Transverse colon (tissue), 4 donors: Measurements from ENCODE around the gene TXN2. TPM values are rescaled to one million over a fixed set of nuclear protein-coding genes. Genes with fewer than 3 reads are reported as not detected.

Source experiments
- DNase-seq: peaks from one replicate; pipeline ENCODE4 v3.0.0-alpha.2; 2019
- H3K27ac ChIP-seq, 4 donors: fragments of 200-600 bp; sonication (generic); 2 replicates each; pipeline ENCODE4 v1.5.1; 2016 to 2018; ENCODE audit warnings: inconsistent platforms in 4 of 4
- H3K27me3 ChIP-seq: fragments of 200-600 bp; sonication (generic); 2 replicates; pipeline ENCODE4 v1.5.1; 2017; ENCODE audit warnings: inconsistent platforms
- H3K36me3 ChIP-seq, 4 donors: fragments of 200-600 bp; sonication (generic); 2 replicates each; pipeline ENCODE4 v1.5.1; 2017 to 2019; ENCODE audit warnings: inconsistent platforms in 4 of 4
- H3K4me1 ChIP-seq, 4 donors: fragments of 200-600 bp; sonication (generic); 2 replicates each; pipeline ENCODE4 v1.5.1; 2017 to 2020; ENCODE audit warnings: inconsistent platforms in 4 of 4
- H3K4me3 ChIP-seq, 4 donors: fragments of 200-600 bp; sonication (generic); 1 replicate in 1 of 4; 2 replicates in 3 of 4; pipeline versions ENCODE4 v1.5.1 to v1.6.1; 2017 to 2019; ENCODE audit warnings: inconsistent platforms in 4 of 4
- H3K9me3 ChIP-seq, 2 donors: fragments of 200-600 bp; sonication (generic); 2 replicates each; pipeline ENCODE4 v1.5.1; 2017 to 2019; ENCODE audit warnings: inconsistent platforms in 2 of 2
- CTCF ChIP-seq, 5 experiments: fragments of 200-600 bp in 3 of 5; fragments of 450-650 bp in 2 of 5; sonication (generic) in 3 of 5; IDR thresholded peaks; 1 replicate in 2 of 5; 2 replicates in 3 of 5; pipeline ENCODE4 v1.5.1; 2016 to 2017; ENCODE audit warnings: antibody characterized with exemption in 5 of 5, inconsistent platforms in 3 of 5, mild to moderate bottlenecking in 2 of 5, moderate library complexity in 1 of 5
- EP300 ChIP-seq: sonication (generic); formaldehyde crosslinking; IDR thresholded peaks from one replicate; pipeline ENCODE4 v1.6.1; 2017; ENCODE audit warnings: antibody characterized with exemption, low read depth
- POLR2A ChIP-seq: fragments of 450-650 bp; IDR thresholded peaks from one replicate; pipeline ENCODE4 v1.6.1; 2016; ENCODE audit warnings: antibody characterized with exemption, mild to moderate bottlenecking, moderate library complexity
- POLR2AphosphoS5 ChIP-seq, 3 donors: sonication (generic); formaldehyde crosslinking; IDR thresholded peaks; one replicate each; pipeline ENCODE4 v1.6.1; 2016; ENCODE audit warnings: antibody characterized with exemption in 3 of 3
- WGBS, 2 donors: methylation state at CpG; one replicate each; pipeline ENCODE4 v1.1.5; 2018; ENCODE audit warnings: low coverage in 1 of 2; 5-methylcytosine and 5-hydroxymethylcytosine counted together
- in situ Hi-C, 4 donors: fragments of 200-750 bp; cut with MboI; loops; one replicate each; pipeline versions ENCODE4 v1.15.0 to v1.15.1; 2017; ENCODE audit warnings: low sequenced_read_pairs in 3 of 4, low pct_ligation_motif_present in 1 of 4, low pct_unique_long_range_greater_than_20kb in 1 of 4
- intact Hi-C: fragments of 100-400 bp; cut with DNase I; formaldehyde crosslinking; loops from one replicate; pipeline ENCODE4 v1.15.1; 2023; ENCODE audit warnings: low total_unique reads
- total RNA-seq, 4 donors: library from RNA; depleted of rRNA; stranded (reverse); fragments of >200 nt; gene quantifications; one replicate each; pipeline ENCODE4 v1.1.0, GENCODE V29; 2016

The TXN2 gene
- total RNA-seq, 4 donors from 2014 or later, result 68.5 to 317 (median 93.3) TPM

DNA sequence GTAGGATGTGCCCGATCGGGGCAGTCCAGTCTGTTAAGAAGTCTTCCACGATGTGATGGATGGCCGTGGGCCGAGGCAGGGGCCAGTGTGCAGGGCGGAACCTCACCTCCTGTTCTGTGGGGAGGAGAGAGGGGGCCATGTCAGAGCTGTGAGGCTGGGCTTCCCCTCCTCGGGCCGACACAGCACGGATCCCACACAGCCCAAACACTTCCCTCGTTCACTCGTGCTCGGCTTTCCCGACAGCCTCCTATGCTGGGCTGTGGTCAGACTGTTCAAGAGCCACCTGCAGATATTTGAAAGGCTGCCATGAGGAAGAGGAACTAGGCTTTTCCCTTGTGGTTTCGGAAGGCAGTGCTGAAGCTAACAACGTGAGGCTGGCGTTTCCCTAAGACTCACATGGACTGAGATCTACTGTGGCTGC, 12.3 kb upstream of the TXN2 start:
- Histone ChIP-seq H3K9me3 (no peaks in the 10 kb centered on the region), H3K27me3 (no peaks in the 10 kb centered on the region), H3K36me3 (no peaks in the 10 kb centered on the region), H3K4me3 (no peak overlapping the region), H3K27ac (peak overlapping the region in 1 of 4 donors; percentile 25), H3K4me1 (no peaks in the 10 kb centered on the region)
- intact Hi-C loops, result no loop called here
- DNase-seq, result peak; percentile 61
- in situ Hi-C loops, result loop anchor here in 2 of 4 donors (25.0 kb wide), 1 partner anchor 306 kb away; no protein-coding TSS in a partner anchor
- 61 to 80% methylated on average over 2 to 16 of the region's 16 CpGs for WGBS, 2 donors
- TF ChIP-seq EP300, result no peak
- no peak for TF ChIP-seq CTCF (IDR thresholded peaks at IDR 0.05)
- TF ChIP-seq POLR2A, result no peak
- TF ChIP-seq POLR2AphosphoS5 (IDR thresholded peaks at IDR 0.05), result no peak

- H3K36me3 ChIP-seq, result no peaks in the 10 kb centered on the region
- no peak for DNase-seq
- H3K27ac ChIP-seq, result no peak overlapping the region
- H3K27me3 ChIP-seq, result no peaks in the 10 kb centered on the region
- TF ChIP-seq POLR2AphosphoS5 (IDR thresholded peaks at IDR 0.05), result no peak
- TF ChIP-seq CTCF (IDR thresholded peaks at IDR 0.05), result no peak
- no peak for TF ChIP-seq EP300
- TF ChIP-seq POLR2A, result no peak
- no peaks in the 10 kb centered on the region for H3K4me1 ChIP-seq
- H3K9me3 ChIP-seq, result no peaks in the 10 kb centered on the region
- intact Hi-C loops, result no loop called here
- in situ Hi-C loops, result loop anchor here in 2 of 4 donors (25.0 kb wide), 1 partner anchor 305 kb away; no protein-coding TSS in a partner anchor
- H3K4me3 ChIP-seq, result no peak overlapping the region
- 85 to 92% methylated on average over 2 to 5 of the region's 5 CpGs for WGBS, 2 donors
Observed at GRCh38 chr22:36492109-36492508, 10.7 kb upstream of the TXN2 start.

- Histone ChIP-seq H3K36me3 (no peaks in the 10 kb centered on the region), H3K27ac (no peak overlapping the region), H3K4me1 (no peaks in the 10 kb centered on the region), H3K9me3 (no peaks in the 10 kb centered on the region), H3K27me3 (no peaks in the 10 kb centered on the region), H3K4me3 (no peak overlapping the region)
- intact Hi-C loops (no loop called here), in situ Hi-C loops (loop anchor here in 2 of 4 donors (25.0 kb wide), 1 partner anchor 304 kb away; no protein-coding TSS in a partner anchor)
- 81 to 95% methylated on average over 6 to 7 of the region's 7 CpGs for WGBS, 2 donors
- DNase-seq, result no peak
- TF ChIP-seq POLR2A (no peak), CTCF (IDR thresholded peaks at IDR 0.05) (no peak), EP300 (no peak), POLR2AphosphoS5 (IDR thresholded peaks at IDR 0.05) (no peak)
Observed at GRCh38 chr22:36491155-36491554, 9.7 kb upstream of the TXN2 start.

GRCh38 chr22:36486619-36487384, 5.4 kb upstream of the TXN2 start:
- Histone ChIP-seq H3K27ac (no peak overlapping the region), H3K4me3 (no peak overlapping the region), H3K36me3 (no peaks in the 10 kb centered on the region), H3K27me3 (no peaks in the 10 kb centered on the region), H3K4me1 (peaks cover 0 to 6% (median 3%) of the 10 kb centered on the region in 4 donors), H3K9me3 (no peaks in the 10 kb centered on the region)
- 79 to 87% methylated on average over 5 to 13 of the region's 13 CpGs for WGBS, 2 donors
- intact Hi-C loops (loop anchor here (5.0 kb wide), 2 partner anchors 290 to 345 kb away; no protein-coding TSS in a partner anchor), in situ Hi-C loops (loop anchor here in 2 of 4 donors (25.0 kb wide), 1 partner anchor 300 kb away; no protein-coding TSS in a partner anchor)
- DNase-seq, result peak; percentile 58
- TF ChIP-seq CTCF (IDR thresholded peaks at IDR 0.05) (peak; percentile 61 to 78 (median 71)), POLR2AphosphoS5 (IDR thresholded peaks at IDR 0.05) (peak in 1 of 3 donors; percentile 52), POLR2A (no peak), EP300 (no peak)
